Measurements from ENCODE around the gene ZDHHC14. TPM values are rescaled to one million over a fixed set of nuclear protein-coding genes. Genes with fewer than 3 reads are reported as not detected.

ZDHHC14 gene
- total and polyA plus RNA-seq, 2 experiments from 2014 or later: 3.0 to 7.4 TPM

- no peaks in the 10 kb centered on the region for H3F3A ChIP-seq (replicated peaks; ENCODE audit: low read depth)
- Mint-ChIP-seq H3K9me3 (no peaks in the 10 kb centered on the region), H3K4me3 (no peak overlapping the region), H3K36me3 (ENCODE audit: low read depth) (no peaks in the 10 kb centered on the region), H3K27ac (no peak overlapping the region), H3K4me1 (peaks cover 24% of the 10 kb centered on the region), H3K27me3 (ENCODE audit: insufficient read depth, low read depth, poor library complexity) (peaks cover 3% of the 10 kb centered on the region)
- no peaks in the 10 kb centered on the region for H3K27me3 ChIP-seq (ENCODE audit: insufficient read depth)
- no peak overlapping the region for H3K27ac ChIP-seq (ENCODE audit: low read depth)
- no peaks in the 10 kb centered on the region for H3K9me2 ChIP-seq (ENCODE audit: insufficient read depth)
- DNase-seq (ENCODE audit: low spot score): no peak
- H3K4me3 ChIP-seq: no peak overlapping the region
- no peaks in the 10 kb centered on the region for H3K79me2 ChIP-seq (replicated peaks; ENCODE audit: insufficient read depth)
- H4K20me1 ChIP-seq (replicated peaks; ENCODE audit: insufficient read depth): no peaks in the 10 kb centered on the region
- ATAC-seq: peak; percentile 56
- H3K4me2 ChIP-seq: no peak overlapping the region
- peaks cover 27% of the 10 kb centered on the region for H3K4me1 ChIP-seq (ENCODE audit: insufficient read depth)
- H3K36me3 ChIP-seq (ENCODE audit: insufficient read depth): no peaks in the 10 kb centered on the region
- no peak for TF ChIP-seq STAT1 (IDR thresholded peaks at IDR 0.05; ENCODE audit: unreplicated experiment)
- no peak for TF ChIP-seq CREB1 (CRISPR knock-in tag; IDR thresholded peaks at IDR 0.05; ENCODE audit: low read depth)
- H2AFZ ChIP-seq: no peak overlapping the region
Observed at GRCh38 chr6:157520117-157520406, 139.1 kb downstream of the ZDHHC14 start.

- H3K27ac Mint-ChIP-seq: no peak overlapping the region
- H2AFZ ChIP-seq: no peak overlapping the region; the same call in 1 of the 2 replicates
- H3K4me3 Mint-ChIP-seq: no peak overlapping the region
- TF ChIP-seq REST (IDR thresholded peaks at IDR 0.05; ENCODE audit: unreplicated experiment): no peak
- no peak for TF ChIP-seq ETS1 (IDR thresholded peaks at IDR 0.05)
- TF ChIP-seq EZH2phosphoT487 (IDR thresholded peaks at IDR 0.05; ENCODE audit: unreplicated experiment): no peak
- TF ChIP-seq CREB1 (CRISPR knock-in tag; IDR thresholded peaks at IDR 0.05; ENCODE audit: low read depth): no peak
- no peak for TF ChIP-seq ZNF331 (CRISPR knock-in tag; IDR thresholded peaks at IDR 0.05; ENCODE audit: low read depth)
- no peak for TF ChIP-seq CTCF (conservative IDR thresholded peaks at IDR 0.05; ENCODE audit: low read depth in 2 of 2)
- TF ChIP-seq EZH2 (IDR thresholded peaks at IDR 0.05; ENCODE audit: low read depth, unreplicated experiment): no peak
- TF ChIP-seq JUNB (IDR thresholded peaks at IDR 0.05; ENCODE audit: unreplicated experiment): no peak
- TF ChIP-seq ZNF114 (CRISPR knock-in tag; IDR thresholded peaks at IDR 0.05): no peak
- TF ChIP-seq STAT1 (IDR thresholded peaks at IDR 0.05; ENCODE audit: unreplicated experiment): no peak
- TF ChIP-seq POLR2AphosphoS5 (IDR thresholded peaks at IDR 0.05; ENCODE audit: low read depth): no peak
Observed at GRCh38 chr6:157520596-157521361, 139.8 kb downstream of the ZDHHC14 start.

More at GRCh38 chr6:157520596-157521361, 139.8 kb downstream of the ZDHHC14 start:
- Histone ChIP-seq H4K20me1 (replicated peaks; ENCODE audit: insufficient read depth) (no peaks in the 10 kb centered on the region), H3K4me2 (no peak overlapping the region), H3K27me3 (ENCODE audit: insufficient read depth) (no peaks in the 10 kb centered on the region), H3K9me2 (ENCODE audit: insufficient read depth) (no peaks in the 10 kb centered on the region), H3K27ac (ENCODE audit: low read depth) (no peak overlapping the region), H3K4me3 (no peak overlapping the region), H3K4me1 (ENCODE audit: insufficient read depth) (peaks cover 27% of the 10 kb centered on the region), H3K36me3 (ENCODE audit: insufficient read depth) (no peaks in the 10 kb centered on the region), H3K79me2 (replicated peaks; ENCODE audit: insufficient read depth) (no peaks in the 10 kb centered on the region), H3F3A (replicated peaks; ENCODE audit: low read depth) (no peaks in the 10 kb centered on the region)
- Mint-ChIP-seq H3K4me1 (peaks cover 24% of the 10 kb centered on the region), H3K9me3 (no peaks in the 10 kb centered on the region), H3K27me3 (ENCODE audit: insufficient read depth, low read depth, poor library complexity) (peaks cover 6% of the 10 kb centered on the region), H3K36me3 (ENCODE audit: low read depth) (peaks cover 1% of the 10 kb centered on the region)
- no peak for DNase-seq (ENCODE audit: low spot score)
- ATAC-seq: no peak
